Vagina (tissue), 2 donors: ENCODE measurements around the gene HELZ. TPM values are rescaled to one million over a fixed set of nuclear protein-coding genes. Genes with fewer than 3 reads are reported as not detected.

ENCODE experiments used
- DNase-seq, 2 donors: peaks; one replicate each; pipeline ENCODE4 v3.0.0-alpha.2; 2017; ENCODE audit errors: extremely low spot score in 2 of 2
- H3K27ac ChIP-seq: fragments of 200-600 bp; sonication (generic); one replicate; pipeline ENCODE4 v1.5.1; 2019
- H3K27me3 ChIP-seq: fragments of 200-600 bp; sonication (generic); one replicate; pipeline ENCODE4 v1.5.1; 2019
- H3K36me3 ChIP-seq, 2 donors: fragments of 200-600 bp; sonication (generic); one replicate each; pipeline ENCODE4 v1.5.1; 2017 to 2019
- H3K4me1 ChIP-seq: fragments of 200-600 bp; sonication (generic); one replicate; pipeline ENCODE4 v1.5.1; 2019
- H3K4me3 ChIP-seq, 2 donors: fragments of 200-600 bp; sonication (generic); 1 replicate in 1 of 2; 2 replicates in 1 of 2; pipeline ENCODE4 v1.5.1; 2016 to 2019
- H3K9me3 ChIP-seq: fragments of 200-600 bp; sonication (generic); one replicate; pipeline ENCODE4 v1.5.1; 2019
- CTCF ChIP-seq, 3 experiments: fragments of 450-650 bp in 2 of 3; fragments of 200-600 bp in 1 of 3; sonication (generic) in 1 of 3; IDR thresholded peaks; one replicate each; pipeline ENCODE4 v1.5.1; 2017 to 2019; ENCODE audit warnings: antibody characterized with exemption in 3 of 3, mild to moderate bottlenecking in 2 of 3, moderate library complexity in 2 of 3
- POLR2A ChIP-seq, 2 donors: fragments of 450-650 bp; IDR thresholded peaks; one replicate each; pipeline ENCODE4 v1.6.1; 2017; ENCODE audit warnings: antibody characterized with exemption in 2 of 2, mild to moderate bottlenecking in 2 of 2, moderate library complexity in 2 of 2
- POLR2AphosphoS5 ChIP-seq, 2 donors: sonication (generic); formaldehyde crosslinking; IDR thresholded peaks; one replicate each; pipeline ENCODE4 v1.9.0; 2017; ENCODE audit warnings: antibody characterized with exemption in 2 of 2, mild to moderate bottlenecking in 2 of 2, low read depth in 1 of 2; ENCODE audit not compliant: insufficient read depth in 1 of 2
- intact Hi-C: fragments of 100-400 bp; cut with DNase I; formaldehyde crosslinking; loops from one replicate; pipeline ENCODE4 v1.15.1; 2023
- total RNA-seq: library from RNA; depleted of rRNA; stranded (reverse); fragments of >200 nt; gene quantifications from one replicate; pipeline ENCODE4 v1.2.3, GENCODE V29; 2016

The HELZ gene
- total RNA-seq, 1 donor from 2014 or later, result 31.4 TPM

GRCh38 chr17:67168496-67168895, 76.5 kb downstream of the HELZ start:
- TF ChIP-seq POLR2A (IDR thresholded peaks at IDR 0.05), result no peak
- no peak for TF ChIP-seq POLR2AphosphoS5 (IDR thresholded peaks at IDR 0.05; ENCODE audit: insufficient read depth in 1 of 2, low read depth in 1 of 2)
- no peak for TF ChIP-seq CTCF (IDR thresholded peaks at IDR 0.05)
- H3K4me1 ChIP-seq, result no peaks in the 10 kb centered on the region
- no peak overlapping the region for H3K4me3 ChIP-seq
- peaks cover 0 to 41% of the 10 kb centered on the region in 2 donors for H3K36me3 ChIP-seq
- no peak for DNase-seq
- H3K27ac ChIP-seq, result no peak overlapping the region
- H3K9me3 ChIP-seq, result no peaks in the 10 kb centered on the region
- H3K27me3 ChIP-seq, result no peaks in the 10 kb centered on the region
- intact Hi-C loops, result no loop called here

GRCh38 chr17:67165201-67165600, 79.8 kb downstream of the HELZ start:
- peaks cover 0 to 35% of the 10 kb centered on the region in 2 donors for H3K36me3 ChIP-seq
- no peaks in the 10 kb centered on the region for H3K4me1 ChIP-seq
- intact Hi-C loops, result no loop called here
- no peaks in the 10 kb centered on the region for H3K27me3 ChIP-seq
- no peak overlapping the region for H3K27ac ChIP-seq
- DNase-seq, result no peak
- TF ChIP-seq CTCF (IDR thresholded peaks at IDR 0.05) (no peak), POLR2AphosphoS5 (IDR thresholded peaks at IDR 0.05; ENCODE audit: insufficient read depth in 1 of 2, low read depth in 1 of 2) (no peak), POLR2A (IDR thresholded peaks at IDR 0.05) (no peak)
- H3K4me3 ChIP-seq, result no peak overlapping the region
- no peaks in the 10 kb centered on the region for H3K9me3 ChIP-seq

GRCh38 chr17:67164302-67164701, 80.7 kb downstream of the HELZ start:
- peaks cover 0 to 40% of the 10 kb centered on the region in 2 donors for H3K36me3 ChIP-seq
- H3K9me3 ChIP-seq, result no peaks in the 10 kb centered on the region
- no peak overlapping the region for H3K27ac ChIP-seq
- no peak overlapping the region for H3K4me3 ChIP-seq
- DNase-seq, result no peak
- intact Hi-C loops, result no loop called here
- TF ChIP-seq CTCF (IDR thresholded peaks at IDR 0.05) (no peak), POLR2AphosphoS5 (IDR thresholded peaks at IDR 0.05; ENCODE audit: insufficient read depth in 1 of 2, low read depth in 1 of 2) (no peak), POLR2A (IDR thresholded peaks at IDR 0.05) (no peak)
- no peaks in the 10 kb centered on the region for H3K27me3 ChIP-seq
- H3K4me1 ChIP-seq, result no peaks in the 10 kb centered on the region

GRCh38 chr17:67162771-67163170, 82.2 kb downstream of the HELZ start:
- H3K36me3 ChIP-seq, result peaks cover 0 to 40% of the 10 kb centered on the region in 2 donors
- no peaks in the 10 kb centered on the region for H3K27me3 ChIP-seq

More at GRCh38 chr17:67162771-67163170, 82.2 kb downstream of the HELZ start:
- intact Hi-C loops, result no loop called here
- H3K9me3 ChIP-seq, result no peaks in the 10 kb centered on the region
- TF ChIP-seq CTCF (IDR thresholded peaks at IDR 0.05), result no peak
- TF ChIP-seq POLR2A (IDR thresholded peaks at IDR 0.05), result no peak
- TF ChIP-seq POLR2AphosphoS5 (IDR thresholded peaks at IDR 0.05; ENCODE audit: insufficient read depth in 1 of 2, low read depth in 1 of 2), result no peak
- H3K4me3 ChIP-seq, result no peak overlapping the region
- no peak overlapping the region for H3K27ac ChIP-seq
- H3K4me1 ChIP-seq, result no peaks in the 10 kb centered on the region
- no peak for DNase-seq
